ENCODE results near the gene SPRED2. TPM values are rescaled to one million over a fixed set of nuclear protein-coding genes. Genes with fewer than 3 reads are reported as not detected.

The SPRED2 gene
- total RNA-seq, 4 donors from 2014 or later = 13.7 to 25.3 (median 17.8) TPM

DNA sequence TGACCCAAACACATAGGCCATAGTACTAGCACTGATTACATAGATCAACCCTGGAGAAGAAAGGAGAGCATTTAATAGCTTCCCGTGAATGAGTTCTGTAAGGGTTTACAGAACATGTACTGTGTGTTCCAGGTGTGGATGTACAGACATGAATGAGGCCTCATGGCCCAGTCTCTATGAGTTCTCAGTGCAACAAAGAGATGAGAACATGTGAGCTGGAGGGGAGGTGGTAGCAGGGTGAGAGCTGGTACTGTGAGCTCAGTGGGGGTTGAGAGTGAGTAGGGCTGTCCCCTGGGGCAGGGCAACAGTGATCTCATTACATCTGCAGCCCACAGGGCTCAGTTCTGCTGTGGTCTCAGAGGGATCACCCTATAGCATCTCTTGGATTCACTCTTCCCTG is 42.6 kb upstream of the SPRED2 start:
- TF ChIP-seq, protein P1, sequence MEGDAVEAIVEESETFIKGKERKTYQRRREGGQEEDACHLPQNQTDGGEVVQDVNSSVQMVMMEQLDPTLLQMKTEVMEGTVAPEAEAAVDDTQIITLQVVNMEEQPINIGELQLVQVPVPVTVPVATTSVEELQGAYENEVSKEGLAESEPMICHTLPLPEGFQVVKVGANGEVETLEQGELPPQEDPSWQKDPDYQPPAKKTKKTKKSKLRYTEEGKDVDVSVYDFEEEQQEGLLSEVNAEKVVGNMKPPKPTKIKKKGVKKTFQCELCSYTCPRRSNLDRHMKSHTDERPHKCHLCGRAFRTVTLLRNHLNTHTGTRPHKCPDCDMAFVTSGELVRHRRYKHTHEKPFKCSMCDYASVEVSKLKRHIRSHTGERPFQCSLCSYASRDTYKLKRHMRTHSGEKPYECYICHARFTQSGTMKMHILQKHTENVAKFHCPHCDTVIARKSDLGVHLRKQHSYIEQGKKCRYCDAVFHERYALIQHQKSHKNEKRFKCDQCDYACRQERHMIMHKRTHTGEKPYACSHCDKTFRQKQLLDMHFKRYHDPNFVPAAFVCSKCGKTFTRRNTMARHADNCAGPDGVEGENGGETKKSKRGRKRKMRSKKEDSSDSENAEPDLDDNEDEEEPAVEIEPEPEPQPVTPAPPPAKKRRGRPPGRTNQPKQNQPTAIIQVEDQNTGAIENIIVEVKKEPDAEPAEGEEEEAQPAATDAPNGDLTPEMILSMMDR (IDR thresholded peaks at IDR 0.05; ENCODE audit: low read depth) = no peak

DNA sequence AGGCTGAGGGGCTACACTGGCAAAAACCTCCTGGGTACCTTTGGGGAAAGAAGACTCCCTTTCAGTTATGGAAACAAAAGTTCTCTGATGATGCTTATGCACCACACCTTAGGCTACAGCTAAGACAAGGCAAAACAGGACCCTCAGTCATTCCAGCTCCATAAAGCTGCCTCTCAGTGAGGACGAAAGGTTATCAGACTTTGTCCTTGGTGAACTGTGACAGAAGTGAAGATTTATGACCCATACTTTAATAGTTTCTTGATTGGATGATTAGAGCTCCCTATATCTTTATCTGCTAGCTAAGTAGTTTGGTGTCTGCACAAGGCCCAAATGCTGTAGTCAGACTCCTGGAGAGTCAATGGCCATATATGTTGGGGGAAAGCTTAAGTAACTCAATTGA is 40.6 kb upstream of the SPRED2 start:
- TF ChIP-seq, protein P1 (IDR thresholded peaks at IDR 0.05; ENCODE audit: low read depth) = no peak

DNA sequence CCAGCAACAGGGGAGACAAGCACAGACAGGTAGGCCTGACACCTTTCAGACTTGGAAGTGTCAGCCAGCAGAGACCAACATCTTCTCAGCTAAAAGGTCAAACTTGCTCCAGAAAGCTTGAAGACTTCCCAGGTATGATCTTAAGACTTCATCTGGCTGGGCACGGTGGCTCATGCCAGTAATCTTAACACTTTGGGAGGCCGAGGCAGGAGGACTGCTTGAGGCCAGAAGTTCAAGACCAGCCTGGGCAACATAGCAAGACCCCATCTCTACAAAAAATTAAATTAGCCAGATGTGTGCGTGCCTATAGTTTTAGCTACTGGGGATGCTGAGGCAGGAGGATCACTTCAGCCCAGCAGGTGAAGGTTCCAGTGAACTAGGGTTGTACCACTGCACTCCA is 39.0 kb upstream of the SPRED2 start:
- TF ChIP-seq, protein P1 (IDR thresholded peaks at IDR 0.05; ENCODE audit: low read depth) = no peak

DNA sequence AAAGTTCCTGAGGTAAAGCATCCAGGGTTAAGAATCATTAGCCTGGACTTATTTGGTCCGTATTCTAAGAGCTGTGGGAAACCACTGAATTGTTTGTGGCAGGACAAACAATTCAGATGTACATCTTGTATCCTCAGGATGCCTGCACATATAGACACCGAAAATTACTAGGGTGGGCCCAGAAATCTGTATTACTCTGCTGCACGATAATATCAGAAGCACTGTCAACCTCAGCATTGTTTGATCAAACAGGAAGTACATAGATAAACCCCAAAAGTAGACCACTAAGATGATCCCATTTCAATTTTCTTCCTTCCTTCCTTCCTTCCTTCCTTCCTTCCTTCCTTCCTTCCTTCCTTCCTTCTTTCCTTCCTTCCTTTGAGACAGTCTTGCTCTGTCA is 34.2 kb upstream of the SPRED2 start:
- TF ChIP-seq, protein P1 (IDR thresholded peaks at IDR 0.05; ENCODE audit: low read depth) = no peak

DNA sequence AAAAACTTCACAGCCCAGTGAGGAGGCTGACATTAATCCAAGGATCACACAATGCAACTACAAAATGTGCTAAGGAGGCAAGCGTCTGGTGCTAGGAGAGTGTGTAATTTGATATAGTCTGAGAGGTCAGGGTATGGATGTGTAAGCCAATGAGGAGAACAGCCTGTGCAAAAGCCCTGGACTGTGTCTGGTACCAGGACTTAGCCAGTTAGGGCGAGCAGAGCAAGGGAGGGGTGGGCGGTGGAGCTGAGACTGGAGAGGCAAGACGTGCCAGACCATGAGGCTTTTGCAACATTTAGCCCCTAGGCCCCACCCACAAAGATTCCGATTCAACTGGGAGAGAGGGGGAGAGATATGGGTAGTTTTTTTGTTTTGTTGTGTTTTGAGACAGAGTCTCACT is 33.5 kb upstream of the SPRED2 start:
- TF ChIP-seq, protein P1 (IDR thresholded peaks at IDR 0.05; ENCODE audit: low read depth) = no peak

DNA sequence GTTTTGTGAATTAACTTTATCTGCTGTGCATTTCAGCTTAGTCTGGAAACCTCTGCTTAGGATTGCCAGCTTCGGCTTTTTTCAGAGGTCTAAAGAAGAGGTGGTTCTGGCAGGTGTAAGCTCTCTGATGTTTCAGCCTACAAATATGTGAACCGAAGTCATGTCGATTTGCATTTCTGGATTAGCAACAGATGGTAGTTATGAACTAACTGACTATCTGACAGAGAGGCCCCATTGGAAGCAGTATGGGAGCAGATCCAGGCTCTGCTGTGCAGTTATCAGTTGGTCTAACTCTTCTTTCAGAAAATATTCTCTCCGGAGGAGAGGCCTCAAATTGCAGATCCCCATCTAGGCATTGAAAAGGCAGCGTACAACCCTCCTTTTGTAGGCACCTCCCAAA is 32.7 kb upstream of the SPRED2 start:
- TF ChIP-seq, protein P1 (IDR thresholded peaks at IDR 0.05; ENCODE audit: low read depth) = no peak

DNA sequence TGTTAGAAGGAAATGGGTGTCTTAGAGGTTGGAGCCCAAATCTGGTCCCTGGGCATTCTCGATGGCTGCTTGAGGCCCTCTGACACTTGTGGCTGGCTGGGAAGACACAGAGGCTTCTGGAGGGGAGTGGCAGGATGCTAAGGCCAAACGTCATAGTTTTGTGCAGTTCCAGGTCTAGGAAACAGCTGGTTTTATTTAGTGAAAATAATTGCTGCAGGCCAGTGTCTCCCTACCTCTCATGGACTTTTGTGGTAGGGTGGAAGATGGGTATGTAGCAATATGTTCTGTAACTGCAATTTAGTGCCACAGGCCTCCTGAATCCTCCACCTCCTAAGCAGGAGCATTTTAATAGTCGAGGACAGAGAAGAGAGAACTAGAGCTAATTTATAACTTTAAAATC is 32.2 kb upstream of the SPRED2 start:
- TF ChIP-seq, protein P1 (IDR thresholded peaks at IDR 0.05; ENCODE audit: low read depth) = no peak

Measured in subcutaneous adipose tissue (tissue), 4 donors.